Nephron progenitor cell (in vitro differentiated cells): ENCODE measurements around the gene KCNQ1.

Experiments used
- DNase-seq: peaks from one replicate; pipeline ENCODE4 v3.0.0; 2021
- H3K27ac Mint-ChIP-seq: 2 replicates; pipeline ENCODE4 v1.8.0; 2021; ENCODE audit warnings: mild to moderate bottlenecking, moderate library complexity, mixed read lengths
- H3K27me3 Mint-ChIP-seq: 2 replicates; pipeline ENCODE4 v1.8.0; 2021; ENCODE audit warnings: mild to moderate bottlenecking, low read depth, mixed read lengths; ENCODE audit not compliant: poor library complexity
- H3K36me3 Mint-ChIP-seq: 2 replicates; pipeline ENCODE4 v1.8.0; 2021; ENCODE audit warnings: low read depth, mixed read lengths
- H3K4me1 Mint-ChIP-seq: 2 replicates; pipeline ENCODE4 v1.8.0; 2021; ENCODE audit warnings: mixed read lengths
- H3K4me3 Mint-ChIP-seq: 2 replicates; pipeline ENCODE4 v1.8.0; 2021; ENCODE audit warnings: mild to moderate bottlenecking, moderate library complexity, mixed read lengths
- H3K9me3 Mint-ChIP-seq: 2 replicates; pipeline ENCODE4 v1.8.0; 2021; ENCODE audit warnings: mild to moderate bottlenecking, moderate library complexity, mixed read lengths
- TF ChIP-seq, protein P1 (sequence below): fragments of 200-600 bp; sonication (generic); IDR thresholded peaks from 2 replicates; pipeline ENCODE4 v1.5.0; 2021; ENCODE audit warnings: antibody characterized with exemption

KCNQ1 gene

DNA sequence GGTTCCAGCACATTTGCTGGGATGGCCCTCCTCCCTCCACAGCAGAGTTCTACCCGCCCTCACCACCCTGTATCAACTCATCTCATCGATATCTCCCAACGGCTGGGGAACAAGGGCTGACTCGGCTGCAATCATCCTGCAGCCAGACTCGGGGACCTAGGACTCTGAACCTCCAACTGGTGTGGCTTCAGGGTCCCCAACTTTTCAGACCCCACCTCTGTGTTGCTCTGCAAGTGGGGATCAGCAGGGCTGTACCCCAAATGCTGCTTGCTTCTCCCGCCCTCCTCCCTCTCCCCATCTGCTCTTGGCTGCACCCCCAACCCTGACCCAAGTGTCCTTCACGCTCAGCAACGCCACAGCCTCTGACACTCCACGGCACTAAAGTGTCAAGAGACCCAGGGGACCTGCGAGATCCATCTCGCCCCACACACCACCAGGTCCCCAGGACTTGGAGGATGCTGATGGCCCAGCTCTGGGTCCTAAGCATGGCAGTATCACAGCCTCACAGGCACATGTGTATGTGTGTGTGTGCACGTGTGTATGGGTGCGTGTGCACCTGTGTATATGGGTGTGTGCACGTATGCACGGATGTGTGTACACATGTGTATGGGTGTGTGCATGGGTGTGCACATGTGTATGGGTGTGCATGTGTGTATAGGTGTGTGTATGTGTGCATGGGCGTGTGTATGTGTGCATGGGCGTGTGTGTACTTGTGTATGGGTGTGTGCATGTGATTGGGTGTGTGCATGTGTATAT, 26.4 kb downstream of the KCNQ1 start:
- TF ChIP-seq, protein P1, sequence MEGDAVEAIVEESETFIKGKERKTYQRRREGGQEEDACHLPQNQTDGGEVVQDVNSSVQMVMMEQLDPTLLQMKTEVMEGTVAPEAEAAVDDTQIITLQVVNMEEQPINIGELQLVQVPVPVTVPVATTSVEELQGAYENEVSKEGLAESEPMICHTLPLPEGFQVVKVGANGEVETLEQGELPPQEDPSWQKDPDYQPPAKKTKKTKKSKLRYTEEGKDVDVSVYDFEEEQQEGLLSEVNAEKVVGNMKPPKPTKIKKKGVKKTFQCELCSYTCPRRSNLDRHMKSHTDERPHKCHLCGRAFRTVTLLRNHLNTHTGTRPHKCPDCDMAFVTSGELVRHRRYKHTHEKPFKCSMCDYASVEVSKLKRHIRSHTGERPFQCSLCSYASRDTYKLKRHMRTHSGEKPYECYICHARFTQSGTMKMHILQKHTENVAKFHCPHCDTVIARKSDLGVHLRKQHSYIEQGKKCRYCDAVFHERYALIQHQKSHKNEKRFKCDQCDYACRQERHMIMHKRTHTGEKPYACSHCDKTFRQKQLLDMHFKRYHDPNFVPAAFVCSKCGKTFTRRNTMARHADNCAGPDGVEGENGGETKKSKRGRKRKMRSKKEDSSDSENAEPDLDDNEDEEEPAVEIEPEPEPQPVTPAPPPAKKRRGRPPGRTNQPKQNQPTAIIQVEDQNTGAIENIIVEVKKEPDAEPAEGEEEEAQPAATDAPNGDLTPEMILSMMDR = no peak
- Mint-ChIP-seq H3K9me3 (no peaks in the 10 kb centered on the region), H3K4me1 (no peaks in the 10 kb centered on the region), H3K36me3 (no peaks in the 10 kb centered on the region), H3K27ac (no peak overlapping the region), H3K4me3 (no peak overlapping the region), H3K27me3 (peaks cover 42% of the 10 kb centered on the region)
- no peak for DNase-seq

DNA sequence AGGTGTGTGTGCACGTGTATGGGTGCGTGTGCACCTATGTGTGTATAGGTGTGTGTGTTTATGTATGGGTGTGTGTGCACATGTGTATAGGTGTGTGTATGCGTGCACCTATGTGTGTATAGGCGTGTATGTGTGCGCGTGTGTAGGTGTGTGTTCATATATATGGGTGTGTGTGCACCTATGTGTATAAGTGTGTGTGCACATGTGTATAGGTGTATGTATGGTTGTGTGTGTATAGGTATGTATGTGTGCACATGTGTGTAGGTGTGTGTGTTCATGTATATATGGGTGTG, 26.9 kb downstream of the KCNQ1 start:
- no peaks in the 10 kb centered on the region for H3K36me3 Mint-ChIP-seq
- peaks cover 45% of the 10 kb centered on the region for H3K27me3 Mint-ChIP-seq
- no peak overlapping the region for H3K27ac Mint-ChIP-seq

DNA sequence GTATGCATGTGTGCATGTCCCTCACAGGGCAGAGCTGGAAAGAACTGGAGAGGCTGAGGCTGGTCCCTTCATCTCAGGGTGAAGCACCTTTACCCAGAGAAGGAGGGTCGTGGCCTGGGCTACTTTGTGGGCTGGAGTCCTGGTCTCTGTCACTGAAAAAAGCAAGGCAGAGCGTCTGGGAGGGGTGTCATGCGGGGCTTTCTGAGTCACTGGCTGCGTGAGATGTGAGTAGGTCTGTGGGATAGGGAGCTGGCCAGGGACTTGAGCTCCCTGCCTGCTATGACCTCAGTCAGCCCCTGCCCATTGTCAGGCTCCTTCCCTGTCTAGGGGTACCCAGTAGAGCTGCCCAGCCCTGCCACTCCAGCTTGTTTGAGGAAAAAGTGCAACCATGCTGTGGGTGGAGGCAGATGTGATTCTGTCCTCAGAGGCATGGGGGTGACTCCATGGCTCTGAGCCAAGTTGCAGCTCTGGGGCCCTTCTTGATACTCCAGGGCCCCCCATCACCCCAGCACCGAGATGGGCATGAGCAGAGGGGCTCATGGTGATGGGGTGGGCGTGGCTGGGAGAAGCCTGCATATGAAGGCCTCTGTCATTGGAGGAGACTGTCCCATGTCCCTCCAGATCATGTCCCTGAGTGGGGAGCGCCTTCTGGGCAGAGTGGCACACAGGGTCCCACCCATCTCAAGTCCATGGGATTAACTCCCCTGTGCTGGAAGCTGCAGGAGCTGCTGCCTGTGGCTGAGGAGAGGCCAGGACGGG, 27.8 kb downstream of the KCNQ1 start:
- H3K9me3 Mint-ChIP-seq = peaks cover 6% of the 10 kb centered on the region
- H3K4me1 Mint-ChIP-seq = no peaks in the 10 kb centered on the region
- TF ChIP-seq, protein P1 = no peak
- no peaks in the 10 kb centered on the region for H3K36me3 Mint-ChIP-seq
- H3K27ac Mint-ChIP-seq = no peak overlapping the region
- peaks cover 53% of the 10 kb centered on the region for H3K27me3 Mint-ChIP-seq
- DNase-seq = no peak
- H3K4me3 Mint-ChIP-seq = no peak overlapping the region

More for the DNA sequence above, 26.9 kb downstream of the KCNQ1 start:
- Mint-ChIP-seq H3K4me1 (no peaks in the 10 kb centered on the region), H3K9me3 (peaks cover under 1% of the 10 kb centered on the region), H3K4me3 (no peak overlapping the region)
- DNase-seq = no peak
- TF ChIP-seq, protein P1 = no peak

DNA sequence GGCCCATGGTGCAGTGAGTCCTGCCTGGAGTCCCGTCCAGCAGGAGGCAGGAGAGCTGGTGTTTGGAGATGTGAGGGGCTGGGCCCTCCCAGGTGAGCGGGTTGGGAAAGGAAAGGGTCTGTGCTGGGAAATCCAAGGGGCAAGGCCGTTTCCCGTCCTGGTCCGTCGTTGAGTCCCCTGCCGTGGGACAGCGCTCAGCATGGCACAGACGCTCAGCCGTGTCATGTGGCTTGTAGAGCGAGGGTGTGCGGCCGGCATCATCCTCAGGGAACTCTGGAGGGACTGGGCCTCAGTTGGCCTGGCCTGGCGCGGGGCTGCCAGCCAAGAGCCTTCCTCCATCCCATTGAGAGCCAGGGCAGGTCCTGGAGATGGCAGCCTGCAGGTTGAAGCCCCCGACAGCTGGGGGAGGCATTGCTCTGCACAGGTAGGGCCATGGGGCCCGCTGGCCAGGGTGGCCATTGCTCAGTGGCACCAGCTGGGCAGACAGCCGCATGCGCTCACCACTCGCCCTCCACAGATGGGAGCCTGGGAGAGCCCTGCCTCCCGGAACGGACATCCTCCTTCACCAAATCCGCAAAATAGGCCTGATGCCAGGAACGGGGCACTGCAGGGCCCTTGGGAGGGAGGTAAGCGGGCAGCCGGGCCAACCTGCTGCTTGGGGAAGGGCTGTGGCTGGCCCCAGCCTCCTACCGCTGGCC, 28.7 kb downstream of the KCNQ1 start:
- Mint-ChIP-seq H3K4me3 (no peak overlapping the region), H3K36me3 (peaks cover 5% of the 10 kb centered on the region), H3K27ac (no peak overlapping the region), H3K4me1 (no peaks in the 10 kb centered on the region), H3K9me3 (peaks cover 15% of the 10 kb centered on the region), H3K27me3 (peaks cover 59% of the 10 kb centered on the region)
- TF ChIP-seq, protein P1 = no peak
- no peak for DNase-seq

DNA sequence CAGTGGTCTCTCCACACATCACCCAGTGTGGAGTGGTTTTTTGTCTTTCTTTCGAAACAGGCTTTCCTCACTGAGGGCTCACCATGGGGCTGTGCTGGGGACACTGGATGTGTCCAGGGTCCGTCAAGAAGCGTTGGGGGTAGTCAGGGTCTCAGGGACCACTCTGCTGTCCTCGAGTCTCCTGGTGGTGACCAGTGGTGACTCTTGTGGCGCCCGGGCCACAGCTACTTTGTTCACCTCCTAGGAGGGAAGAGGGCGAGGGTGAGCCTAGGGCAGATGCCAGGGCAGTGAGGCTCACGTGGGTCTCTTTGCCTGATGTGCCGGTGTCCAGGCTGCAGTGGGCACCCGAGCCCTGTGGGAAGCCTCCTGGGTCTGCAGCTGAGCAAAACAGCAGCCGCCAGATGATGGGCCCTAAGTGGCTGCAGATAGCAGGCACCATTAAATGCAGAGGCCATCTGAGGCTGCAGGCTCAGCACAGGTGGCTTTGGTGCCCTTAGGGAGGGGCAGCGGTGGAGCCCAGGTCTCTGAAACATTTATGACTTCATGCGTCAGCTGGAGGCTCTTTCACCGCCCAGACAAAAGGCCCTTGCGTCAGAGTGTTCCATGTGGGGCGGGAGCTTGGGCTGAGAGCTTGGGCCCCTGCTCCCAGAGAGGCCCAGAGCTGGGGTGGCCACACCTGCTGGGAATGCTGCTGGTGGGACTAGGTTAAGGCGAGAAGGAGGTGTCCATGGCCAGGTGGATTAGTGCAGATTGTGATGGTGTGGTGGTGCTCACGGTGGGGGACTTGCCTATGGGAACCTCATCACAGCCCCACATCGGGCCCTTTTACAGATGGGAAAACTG, 29.5 kb downstream of the KCNQ1 start:
- peaks cover 56% of the 10 kb centered on the region for H3K27me3 Mint-ChIP-seq
- H3K4me3 Mint-ChIP-seq = no peak overlapping the region

More for the DNA sequence above, 29.5 kb downstream of the KCNQ1 start:
- no peak for DNase-seq
- no peaks in the 10 kb centered on the region for H3K4me1 Mint-ChIP-seq
- TF ChIP-seq, protein P1 = no peak
- H3K9me3 Mint-ChIP-seq = peaks cover 22% of the 10 kb centered on the region
- H3K36me3 Mint-ChIP-seq = peaks cover 5% of the 10 kb centered on the region
- H3K27ac Mint-ChIP-seq = no peak overlapping the region
